ENCODE results near the gene C1orf174.
"Not testable (repeated sequence)": the region's sequence is repeated elsewhere in the genome, so short reads cannot be mapped to it uniquely, and the experiment has no call there.

The C1orf174 gene

DNA sequence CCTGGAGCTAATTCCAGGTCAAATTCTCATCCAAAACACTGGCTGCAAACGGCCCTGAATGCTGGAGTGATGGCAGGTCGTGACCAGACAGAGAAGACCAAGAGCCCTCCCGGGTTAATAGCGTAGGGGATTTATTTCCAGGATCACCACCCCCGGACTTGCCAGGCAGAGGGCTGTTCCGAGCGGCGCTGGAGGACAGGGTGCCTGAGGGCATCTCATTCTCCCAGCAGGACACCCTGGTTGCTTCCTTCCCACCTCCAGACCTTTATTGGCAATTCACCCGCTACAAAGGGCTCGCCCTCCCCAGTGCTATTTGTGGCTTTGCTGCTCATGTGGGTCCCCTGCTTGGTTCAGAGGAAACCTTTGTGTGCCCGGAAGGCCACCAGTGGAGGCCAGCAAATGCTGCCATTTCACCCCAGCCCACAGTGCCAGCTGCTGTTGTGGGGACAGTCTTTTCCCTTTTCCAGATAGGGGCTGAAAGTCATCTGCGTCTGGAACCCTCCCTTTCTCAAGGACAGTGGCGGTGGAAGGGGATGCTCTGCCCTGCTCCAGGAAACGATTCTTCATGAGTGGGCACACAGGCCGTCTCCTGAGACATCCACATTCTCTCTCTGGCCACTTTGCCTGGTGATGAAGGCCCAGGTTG lies 19.0 kb upstream of the C1orf174 start:
- H2AFZ ChIP-seq (ENCODE audit: low read depth, low read length) = no peak overlapping the region
- H3K4me1 ChIP-seq (ENCODE audit: low read length) = peaks cover 14% of the 10 kb centered on the region
- H3K4me2 ChIP-seq (ENCODE audit: low read length) = no peak overlapping the region
- H3K9ac ChIP-seq (ENCODE audit: low read length) = no peak overlapping the region
- H3K27me3 ChIP-seq (ENCODE audit: low read depth, low read length) = no peaks in the 10 kb centered on the region
- H3K79me2 ChIP-seq (ENCODE audit: low read length) = no peaks in the 10 kb centered on the region
- TF ChIP-seq EZH2phosphoT487 (IDR thresholded peaks at IDR 0.05; ENCODE audit: low read depth) = no peak
- TF ChIP-seq, protein P1, sequence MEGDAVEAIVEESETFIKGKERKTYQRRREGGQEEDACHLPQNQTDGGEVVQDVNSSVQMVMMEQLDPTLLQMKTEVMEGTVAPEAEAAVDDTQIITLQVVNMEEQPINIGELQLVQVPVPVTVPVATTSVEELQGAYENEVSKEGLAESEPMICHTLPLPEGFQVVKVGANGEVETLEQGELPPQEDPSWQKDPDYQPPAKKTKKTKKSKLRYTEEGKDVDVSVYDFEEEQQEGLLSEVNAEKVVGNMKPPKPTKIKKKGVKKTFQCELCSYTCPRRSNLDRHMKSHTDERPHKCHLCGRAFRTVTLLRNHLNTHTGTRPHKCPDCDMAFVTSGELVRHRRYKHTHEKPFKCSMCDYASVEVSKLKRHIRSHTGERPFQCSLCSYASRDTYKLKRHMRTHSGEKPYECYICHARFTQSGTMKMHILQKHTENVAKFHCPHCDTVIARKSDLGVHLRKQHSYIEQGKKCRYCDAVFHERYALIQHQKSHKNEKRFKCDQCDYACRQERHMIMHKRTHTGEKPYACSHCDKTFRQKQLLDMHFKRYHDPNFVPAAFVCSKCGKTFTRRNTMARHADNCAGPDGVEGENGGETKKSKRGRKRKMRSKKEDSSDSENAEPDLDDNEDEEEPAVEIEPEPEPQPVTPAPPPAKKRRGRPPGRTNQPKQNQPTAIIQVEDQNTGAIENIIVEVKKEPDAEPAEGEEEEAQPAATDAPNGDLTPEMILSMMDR (IDR thresholded peaks at IDR 0.05; ENCODE audit: low read depth, low read length) = no peak
- H4K20me1 ChIP-seq (ENCODE audit: insufficient read depth, low read length) = no peaks in the 10 kb centered on the region
- H3K36me3 ChIP-seq (replicated peaks; ENCODE audit: low read depth, low read length) = no peaks in the 10 kb centered on the region
- no peaks in the 10 kb centered on the region for H3K9me3 ChIP-seq (ENCODE audit: insufficient read depth, low read length)
- no peak overlapping the region for H3K4me3 ChIP-seq (ENCODE audit: low read length)
- no peak overlapping the region for H3K27ac ChIP-seq (ENCODE audit: low read length)

GRCh38 chr1:3918359-3918758 lies 18.3 kb upstream of the C1orf174 start:
- H3K36me3 ChIP-seq (replicated peaks; ENCODE audit: low read depth, low read length); H3K4me3 ChIP-seq (ENCODE audit: low read length); H3K9ac ChIP-seq (ENCODE audit: low read length); H3K27me3 ChIP-seq (ENCODE audit: low read depth, low read length); H3K27ac ChIP-seq (ENCODE audit: low read length); H3K4me2 ChIP-seq (ENCODE audit: low read length); H3K9me3 ChIP-seq (ENCODE audit: insufficient read depth, low read length); H4K20me1 ChIP-seq (ENCODE audit: insufficient read depth, low read length); H2AFZ ChIP-seq (ENCODE audit: low read depth, low read length); H3K79me2 ChIP-seq (ENCODE audit: low read length): not testable (repeated sequence)
- peaks cover 14% of the 10 kb centered on the region for H3K4me1 ChIP-seq (ENCODE audit: low read length)

DNA sequence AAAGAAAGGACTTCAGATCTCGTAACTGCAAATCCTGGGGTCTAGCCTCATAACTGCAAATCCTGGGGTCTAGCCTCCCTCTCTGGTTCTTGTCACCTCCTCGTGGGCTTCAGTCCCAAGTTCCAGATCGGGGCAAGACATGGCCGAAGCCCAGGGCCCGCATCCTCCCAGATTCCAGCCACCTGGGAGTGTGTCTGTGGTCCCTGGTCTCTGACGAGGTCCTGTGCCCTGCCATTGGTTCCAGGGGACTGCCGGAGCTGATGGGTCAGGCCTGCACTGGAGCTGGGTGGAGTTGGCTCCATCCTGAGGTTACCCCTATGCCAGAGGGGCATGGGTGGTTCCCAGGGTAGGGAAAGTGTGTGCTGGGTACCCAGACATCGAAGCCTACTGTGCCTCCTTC lies 17.7 kb upstream of the C1orf174 start:
- H3K4me2 ChIP-seq (ENCODE audit: low read length) = no peak overlapping the region
- H3K27ac ChIP-seq (ENCODE audit: low read length) = no peak overlapping the region
- no peaks in the 10 kb centered on the region for H3K36me3 ChIP-seq (replicated peaks; ENCODE audit: low read depth, low read length)
- H3K9me3 ChIP-seq (ENCODE audit: insufficient read depth, low read length) = no peaks in the 10 kb centered on the region
- H3K4me3 ChIP-seq (ENCODE audit: low read length) = no peak overlapping the region
- no peaks in the 10 kb centered on the region for H3K79me2 ChIP-seq (ENCODE audit: low read length)
- no peak overlapping the region for H2AFZ ChIP-seq (ENCODE audit: low read depth, low read length)
- peaks cover 10% of the 10 kb centered on the region for H3K4me1 ChIP-seq (ENCODE audit: low read length)
- TF ChIP-seq, protein P1 (IDR thresholded peaks at IDR 0.05; ENCODE audit: low read depth, low read length) = no peak
- no peak for TF ChIP-seq EZH2phosphoT487 (IDR thresholded peaks at IDR 0.05; ENCODE audit: low read depth)
- H3K9ac ChIP-seq (ENCODE audit: low read length) = no peak overlapping the region
- H4K20me1 ChIP-seq (ENCODE audit: insufficient read depth, low read length) = no peaks in the 10 kb centered on the region
- H3K27me3 ChIP-seq (ENCODE audit: low read depth, low read length) = no peaks in the 10 kb centered on the region

GRCh38 chr1:3915551-3916121 lies 15.6 kb upstream of the C1orf174 start:
- no peaks in the 10 kb centered on the region for H3K36me3 ChIP-seq (replicated peaks; ENCODE audit: low read depth, low read length)
- no peak overlapping the region for H3K27ac ChIP-seq (ENCODE audit: low read length)
- H4K20me1 ChIP-seq (ENCODE audit: insufficient read depth, low read length) = no peaks in the 10 kb centered on the region
- H3K79me2 ChIP-seq (ENCODE audit: low read length) = no peaks in the 10 kb centered on the region
- no peak for TF ChIP-seq EZH2phosphoT487 (IDR thresholded peaks at IDR 0.05; ENCODE audit: low read depth)
- TF ChIP-seq, protein P1 (IDR thresholded peaks at IDR 0.05; ENCODE audit: low read depth, low read length) = no peak
- H3K4me3 ChIP-seq (ENCODE audit: low read length) = no peak overlapping the region
- no peaks in the 10 kb centered on the region for H3K9me3 ChIP-seq (ENCODE audit: insufficient read depth, low read length)
- no peak overlapping the region for H3K9ac ChIP-seq (ENCODE audit: low read length)
- peaks cover under 1% of the 10 kb centered on the region; the same call in 1 of the 2 replicates for H3K27me3 ChIP-seq (ENCODE audit: low read depth, low read length)
- peaks cover 4% of the 10 kb centered on the region for H3K4me1 ChIP-seq (ENCODE audit: low read length)
- no peak overlapping the region for H3K4me2 ChIP-seq (ENCODE audit: low read length)
- no peak overlapping the region for H2AFZ ChIP-seq (ENCODE audit: low read depth, low read length)
